Right lobe of liver (tissue), 6 donors: Measurements from ENCODE around the gene CTAG1B. TPM values are rescaled to one million over a fixed set of nuclear protein-coding genes. Genes with fewer than 3 reads are reported as not detected.
"Not testable (repeated sequence)": the region's sequence is repeated elsewhere in the genome, so short reads cannot be mapped to it uniquely, and the experiment has no call there.

ENCODE experiments used
- ATAC-seq, 4 donors: fragments of 200-7000 bp; cut with Tn5 transposase; one replicate each; pipeline ENCODE4 v1.9.1; 2020; ENCODE audit warnings: mild to moderate bottlenecking in 4 of 4, moderate library complexity in 4 of 4
- DNase-seq, 3 donors: peaks; one replicate each; pipeline ENCODE4 v3.0.0-alpha.2; 2020
- H3K27ac ChIP-seq, 3 donors: fragments of 200-600 bp; one replicate each; pipeline ENCODE4 v1.8.0; 2022
- H3K27me3 ChIP-seq, 2 donors: fragments of 200-600 bp; one replicate each; pipeline ENCODE4 v1.8.0; 2022
- H3K36me3 ChIP-seq, 4 donors: fragments of 200-600 bp; sonication (generic) in 1 of 4; one replicate each; pipeline versions ENCODE4 v1.5.1 to v1.8.0; 2017 to 2022; ENCODE audit warnings: control low read depth in 1 of 4
- H3K4me1 ChIP-seq, 4 donors: fragments of 200-600 bp; sonication (generic) in 1 of 4; one replicate each; pipeline versions ENCODE4 v1.5.1 to v1.8.0; 2017 to 2022; ENCODE audit warnings: control low read depth in 1 of 4
- H3K4me3 ChIP-seq, 3 donors: fragments of 200-600 bp; one replicate each; pipeline ENCODE4 v1.8.0; 2022
- H3K9me3 ChIP-seq, 4 donors: fragments of 200-600 bp; sonication (generic) in 1 of 4; one replicate each; pipeline versions ENCODE4 v1.5.1 to v1.8.0; 2017 to 2022; ENCODE audit warnings: control low read depth in 1 of 4
- POLR2A ChIP-seq: fragments of 450-650 bp; IDR thresholded peaks from one replicate; pipeline ENCODE4 v1.6.1; 2017; ENCODE audit warnings: antibody characterized with exemption, mild to moderate bottlenecking
- WGBS: methylation state at CpG from one replicate; pipeline ENCODE4 v1.1.6; 2018; ENCODE audit warnings: low coverage, low lambda C conversion rate; ENCODE audit not compliant: insufficient coverage; ENCODE audit errors: missing lambda C conversion rate; 5-methylcytosine and 5-hydroxymethylcytosine counted together
- intact Hi-C, 2 donors: fragments of 100-400 bp; cut with DNase I; formaldehyde crosslinking; loops; one replicate each; pipeline versions ENCODE4 v1.11.2 to v1.14.1; 2022
- total RNA-seq, 6 experiments: library from RNA; depleted of rRNA in 2 of 6; stranded (reverse); fragments of >200 nt in 2 of 6; fragmentation: NEBNext Ultra II Directional in 3 of 6; extraction: Animal tissue kit (Norgen Biotek cat#: 25700) in 3 of 6; gene quantifications; one replicate each; pipeline versions ENCODE4 v1.1.0 to v1.2.4, GENCODE V29; 2016 to 2023
- TF ChIP-seq, protein P1 (sequence below), 4 donors: fragments of 200-600 bp in 3 of 4; fragments of 450-650 bp in 1 of 4; IDR thresholded peaks; one replicate each; pipeline versions ENCODE4 v1.5.1 to v1.8.0; 2016 to 2022; ENCODE audit warnings: antibody characterized with exemption in 4 of 4, mild to moderate bottlenecking in 2 of 4
- donor health status: DM: no; HTN: yes; CAD: no.
- donor health status: DM: no; HTN: no; CAD: no.
- donor health status: DM: no; HTN: no; CAD: no.
- donor health status: DM: no; HTN: yes; CAD: no.
- donor health status: DM: no; HTN: yes; CAD: no.

The CTAG1B gene
- total RNA-seq, 6 experiments from 2014 or later = not detected

DNA sequence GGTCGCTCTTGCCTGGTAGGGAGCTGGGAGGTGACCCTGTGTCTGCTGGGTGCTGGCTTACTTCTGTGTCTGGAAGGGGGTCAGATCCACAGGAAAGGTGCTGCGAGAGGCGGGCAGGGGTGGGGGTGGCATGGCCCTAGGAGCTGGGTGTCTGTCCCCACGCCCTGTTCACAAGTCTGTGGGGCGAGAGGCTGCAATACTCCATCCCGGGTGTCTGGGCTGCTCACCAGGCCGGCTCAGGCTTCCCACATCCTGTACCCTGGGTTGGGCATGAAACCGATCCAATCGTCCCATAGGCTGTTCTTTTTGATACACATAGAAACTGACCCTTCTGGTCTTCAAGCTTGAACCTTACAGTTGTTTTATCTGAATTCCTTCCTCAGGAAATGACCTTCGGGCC lies 35.3 kb upstream of the CTAG1B start:
- intact Hi-C loops = no loop called here
- no peak for ATAC-seq
- no peaks in the 10 kb centered on the region for H3K36me3 ChIP-seq
- TF ChIP-seq, protein P1, sequence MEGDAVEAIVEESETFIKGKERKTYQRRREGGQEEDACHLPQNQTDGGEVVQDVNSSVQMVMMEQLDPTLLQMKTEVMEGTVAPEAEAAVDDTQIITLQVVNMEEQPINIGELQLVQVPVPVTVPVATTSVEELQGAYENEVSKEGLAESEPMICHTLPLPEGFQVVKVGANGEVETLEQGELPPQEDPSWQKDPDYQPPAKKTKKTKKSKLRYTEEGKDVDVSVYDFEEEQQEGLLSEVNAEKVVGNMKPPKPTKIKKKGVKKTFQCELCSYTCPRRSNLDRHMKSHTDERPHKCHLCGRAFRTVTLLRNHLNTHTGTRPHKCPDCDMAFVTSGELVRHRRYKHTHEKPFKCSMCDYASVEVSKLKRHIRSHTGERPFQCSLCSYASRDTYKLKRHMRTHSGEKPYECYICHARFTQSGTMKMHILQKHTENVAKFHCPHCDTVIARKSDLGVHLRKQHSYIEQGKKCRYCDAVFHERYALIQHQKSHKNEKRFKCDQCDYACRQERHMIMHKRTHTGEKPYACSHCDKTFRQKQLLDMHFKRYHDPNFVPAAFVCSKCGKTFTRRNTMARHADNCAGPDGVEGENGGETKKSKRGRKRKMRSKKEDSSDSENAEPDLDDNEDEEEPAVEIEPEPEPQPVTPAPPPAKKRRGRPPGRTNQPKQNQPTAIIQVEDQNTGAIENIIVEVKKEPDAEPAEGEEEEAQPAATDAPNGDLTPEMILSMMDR (IDR thresholded peaks at IDR 0.05) = no peak
- TF ChIP-seq POLR2A = no peak
- no peaks in the 10 kb centered on the region for H3K27me3 ChIP-seq
- WGBS = 57% methylated on average over 1 of the region's 10 CpGs
- no peaks in the 10 kb centered on the region for H3K4me1 ChIP-seq
- no peak for DNase-seq
- no peaks in the 10 kb centered on the region for H3K9me3 ChIP-seq
- no peak overlapping the region for H3K27ac ChIP-seq
- H3K4me3 ChIP-seq = no peak overlapping the region

GRCh38 chrX:154653413-154653812 lies 34.3 kb upstream of the CTAG1B start, which contains the start of gene CTAG2:
Gene CTAG2 (minus strand): TSS chrX:154653579. CDS start chrX:154653515, 64 bp downstream.
- DNase-seq, H3K4me3 ChIP-seq, ATAC-seq, H3K27me3 ChIP-seq, H3K36me3 ChIP-seq, H3K4me1 ChIP-seq, intact Hi-C loops, H3K9me3 ChIP-seq, H3K27ac ChIP-seq: not testable (repeated sequence)
- WGBS = no CpG with 5 or more reads among the region's 27 CpGs

DNA sequence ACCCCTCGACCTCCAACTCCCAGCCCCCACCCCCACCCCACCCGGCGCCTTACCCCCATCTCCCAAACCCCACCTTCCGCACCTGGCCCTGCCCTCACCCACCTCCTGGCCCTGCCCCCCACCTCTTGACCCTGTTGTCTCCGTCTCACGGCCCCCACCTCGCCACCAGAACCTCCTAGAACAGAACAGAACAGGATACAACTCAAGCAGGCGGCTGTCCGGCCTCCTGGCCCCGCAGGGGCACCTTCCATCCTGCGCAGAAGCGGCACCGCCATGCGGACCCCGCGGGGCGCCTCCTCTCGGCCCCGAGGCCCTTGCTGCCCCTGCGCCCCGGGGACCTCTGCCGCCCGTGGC lies 33.9 kb upstream of the CTAG1B start:
- no peak for ATAC-seq
- Histone ChIP-seq H3K27ac (no peak overlapping the region), H3K9me3 (no peaks in the 10 kb centered on the region), H3K27me3 (no peaks in the 10 kb centered on the region), H3K4me3 (no peak overlapping the region), H3K36me3 (no peaks in the 10 kb centered on the region), H3K4me1 (no peaks in the 10 kb centered on the region)
- TF ChIP-seq POLR2A = no peak
- TF ChIP-seq, protein P1 (IDR thresholded peaks at IDR 0.05) = no peak
- WGBS = 76% methylated on average over 8 of the region's 23 CpGs
- intact Hi-C loops = no loop called here
- no peak for DNase-seq

DNA sequence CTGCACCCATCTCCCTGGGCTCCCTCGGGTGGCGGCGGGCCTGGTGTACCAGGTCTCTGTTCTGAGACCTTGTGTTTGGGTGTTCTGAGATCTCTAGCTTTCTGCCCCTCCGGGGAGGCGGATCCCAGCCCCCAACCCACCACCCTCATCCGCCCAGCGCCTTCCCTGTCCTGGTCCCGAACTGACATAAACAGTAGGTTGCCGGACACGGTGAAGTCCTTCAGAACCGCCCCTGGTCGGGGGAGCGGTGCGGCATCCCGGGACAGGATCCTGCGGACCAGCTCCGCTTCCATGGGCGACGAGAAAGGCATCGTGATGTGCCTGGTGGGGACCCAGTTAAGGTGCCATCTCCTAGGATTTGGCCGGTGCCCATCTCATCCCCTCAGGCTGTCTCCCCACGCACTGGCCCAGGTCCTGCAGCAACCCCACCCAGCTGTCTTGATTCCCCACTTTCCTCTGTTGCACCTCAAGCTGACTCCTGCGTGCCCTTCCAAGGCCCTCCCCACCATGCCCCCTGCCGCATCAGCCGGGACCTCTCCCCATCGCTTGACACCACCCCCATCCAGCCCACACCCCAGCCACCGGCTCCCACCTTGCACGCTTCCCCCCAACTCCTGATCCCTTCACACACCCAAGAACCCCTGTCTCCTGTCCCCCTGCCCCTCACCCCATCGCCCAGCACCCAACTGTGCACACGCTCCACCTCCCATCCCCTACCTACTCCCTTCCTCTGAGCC lies 33.4 kb upstream of the CTAG1B start:
- Histone ChIP-seq H3K27ac (no peak overlapping the region), H3K4me1 (no peaks in the 10 kb centered on the region), H3K4me3 (no peak overlapping the region), H3K9me3 (no peaks in the 10 kb centered on the region), H3K36me3 (no peaks in the 10 kb centered on the region), H3K27me3 (no peaks in the 10 kb centered on the region)
- ATAC-seq (no peak), DNase-seq (no peak)
- WGBS = 79% methylated on average over 13 of the region's 30 CpGs
- no peak for TF ChIP-seq POLR2A
- TF ChIP-seq, protein P1 (IDR thresholded peaks at IDR 0.05) = no peak
- intact Hi-C loops = no loop called here

- intact Hi-C loops = no loop called here
- ATAC-seq (no peak), DNase-seq (no peak)
- no peaks in the 10 kb centered on the region for H3K36me3 ChIP-seq
- no peak overlapping the region for H3K27ac ChIP-seq
- TF ChIP-seq POLR2A = no peak
- no CpG with 5 or more reads among the region's 13 CpGs for WGBS
- H3K4me3 ChIP-seq = no peak overlapping the region
- no peaks in the 10 kb centered on the region for H3K9me3 ChIP-seq
- no peaks in the 10 kb centered on the region for H3K4me1 ChIP-seq
- H3K27me3 ChIP-seq = no peaks in the 10 kb centered on the region
These were observed 31.1 kb upstream of the CTAG1B start for GRCh38 chrX:154650221-154650510.
